Gastroesophageal sphincter (tissue), 3 donors: ENCODE results near the gene FAM83C.

Experiments
- EP300 ChIP-seq: sonication (generic); formaldehyde crosslinking; IDR thresholded peaks from one replicate; pipeline ENCODE4 v1.6.1; 2017; ENCODE audit warnings: antibody characterized with exemption, mild to moderate bottlenecking
- POLR2A ChIP-seq, 2 donors: fragments of 450-650 bp; IDR thresholded peaks; one replicate each; pipeline ENCODE4 v1.6.1; 2017; ENCODE audit warnings: antibody characterized with exemption in 2 of 2, mild to moderate bottlenecking in 2 of 2, moderate library complexity in 1 of 2
- POLR2AphosphoS5 ChIP-seq: sonication (generic); formaldehyde crosslinking; IDR thresholded peaks from one replicate; pipeline ENCODE4 v1.6.1; 2017; ENCODE audit warnings: antibody characterized with exemption
- TF ChIP-seq, protein P1 (sequence below), 4 experiments: fragments of 200-600 bp in 2 of 4; fragments of 450-650 bp in 2 of 4; sonication (generic) in 1 of 4; IDR thresholded peaks; one replicate each; pipeline ENCODE4 v1.5.1; 2017 to 2019; ENCODE audit warnings: antibody characterized with exemption in 4 of 4, mild to moderate bottlenecking in 2 of 4, moderate library complexity in 2 of 4

DNA sequence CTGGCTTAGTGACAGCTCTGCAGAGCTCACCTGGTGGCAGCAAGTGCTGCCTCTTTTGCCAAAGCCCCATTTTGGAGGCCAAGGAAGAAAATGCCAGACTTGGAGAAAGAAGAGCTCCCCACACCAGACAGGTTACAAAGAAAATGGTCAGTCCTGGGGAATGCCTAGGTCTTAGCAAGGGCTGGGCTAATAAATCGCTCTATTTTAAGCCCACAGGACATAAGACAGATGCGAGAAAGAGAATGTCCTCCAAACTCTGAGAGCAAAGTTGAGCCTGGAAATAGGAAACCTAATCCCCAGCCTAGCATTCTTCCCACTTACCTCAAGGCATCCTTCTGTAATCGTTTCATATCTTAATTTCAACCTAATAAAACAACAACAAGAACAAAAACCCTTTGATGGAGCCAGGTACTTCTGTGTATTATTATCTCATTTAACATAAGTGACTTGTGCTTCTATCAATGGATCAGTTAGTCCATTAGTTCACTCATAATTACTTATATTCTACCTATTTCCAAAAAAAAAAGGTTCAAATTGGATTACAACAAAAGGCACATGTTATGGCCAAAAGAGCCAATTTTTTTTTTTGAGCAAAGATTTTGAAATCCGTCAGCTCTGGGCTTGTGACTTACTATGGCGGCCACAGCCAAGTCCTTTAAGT is 40.4 kb upstream of the FAM83C start:
- TF ChIP-seq POLR2AphosphoS5 (no peak), POLR2A (IDR thresholded peaks at IDR 0.05) (no peak), EP300 (no peak)
- TF ChIP-seq, protein P1, sequence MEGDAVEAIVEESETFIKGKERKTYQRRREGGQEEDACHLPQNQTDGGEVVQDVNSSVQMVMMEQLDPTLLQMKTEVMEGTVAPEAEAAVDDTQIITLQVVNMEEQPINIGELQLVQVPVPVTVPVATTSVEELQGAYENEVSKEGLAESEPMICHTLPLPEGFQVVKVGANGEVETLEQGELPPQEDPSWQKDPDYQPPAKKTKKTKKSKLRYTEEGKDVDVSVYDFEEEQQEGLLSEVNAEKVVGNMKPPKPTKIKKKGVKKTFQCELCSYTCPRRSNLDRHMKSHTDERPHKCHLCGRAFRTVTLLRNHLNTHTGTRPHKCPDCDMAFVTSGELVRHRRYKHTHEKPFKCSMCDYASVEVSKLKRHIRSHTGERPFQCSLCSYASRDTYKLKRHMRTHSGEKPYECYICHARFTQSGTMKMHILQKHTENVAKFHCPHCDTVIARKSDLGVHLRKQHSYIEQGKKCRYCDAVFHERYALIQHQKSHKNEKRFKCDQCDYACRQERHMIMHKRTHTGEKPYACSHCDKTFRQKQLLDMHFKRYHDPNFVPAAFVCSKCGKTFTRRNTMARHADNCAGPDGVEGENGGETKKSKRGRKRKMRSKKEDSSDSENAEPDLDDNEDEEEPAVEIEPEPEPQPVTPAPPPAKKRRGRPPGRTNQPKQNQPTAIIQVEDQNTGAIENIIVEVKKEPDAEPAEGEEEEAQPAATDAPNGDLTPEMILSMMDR (IDR thresholded peaks at IDR 0.05) = no peak
